Nephron (organoid): Measurements from ENCODE around the gene DOCK11.

ENCODE experiments used
- H3K27ac Mint-ChIP-seq, 3 experiments: 2 replicates each; pipeline ENCODE4 v1.8.0; 2020; ENCODE audit warnings: mixed read lengths in 3 of 3, mild to moderate bottlenecking in 2 of 3, moderate library complexity in 1 of 3
- H3K27me3 Mint-ChIP-seq: 2 replicates; pipeline ENCODE4 v1.8.0; 2021; ENCODE audit warnings: low read depth, mild to moderate bottlenecking, moderate library complexity, mixed read lengths
- H3K36me3 Mint-ChIP-seq: 2 replicates; pipeline ENCODE4 v1.8.0; 2020; ENCODE audit warnings: low read depth, mixed read lengths
- H3K4me1 Mint-ChIP-seq: 2 replicates; pipeline ENCODE4 v1.8.0; 2020; ENCODE audit warnings: mixed read lengths
- H3K4me3 Mint-ChIP-seq, 3 experiments: 2 replicates each; pipeline ENCODE4 v1.8.0; 2020; ENCODE audit warnings: mild to moderate bottlenecking in 3 of 3, mixed read lengths in 3 of 3, moderate library complexity in 2 of 3
- H3K9me3 Mint-ChIP-seq: 2 replicates; pipeline ENCODE4 v1.8.0; 2020; ENCODE audit warnings: mixed read lengths
- CTCF ChIP-seq, 3 experiments: fragments of 200-600 bp; sonication (generic); IDR thresholded peaks; one replicate each; pipeline ENCODE4 v1.5.0; 2021; ENCODE audit warnings: antibody characterized with exemption in 3 of 3; ENCODE audit not compliant: unreplicated experiment in 3 of 3

Gene DOCK11

GRCh38 chrX:118654331-118654730 is 158.7 kb downstream of the DOCK11 start:
- Mint-ChIP-seq H3K36me3 (peaks cover 17% of the 10 kb centered on the region), H3K4me3 (no peak overlapping the region), H3K27me3 (no peaks in the 10 kb centered on the region), H3K9me3 (peaks cover 2% of the 10 kb centered on the region), H3K4me1 (no peaks in the 10 kb centered on the region), H3K27ac (no peak overlapping the region)
- no peak for TF ChIP-seq CTCF (IDR thresholded peaks at IDR 0.05; ENCODE audit: unreplicated experiment in 3 of 3)

GRCh38 chrX:118655561-118656246 is 160.1 kb downstream of the DOCK11 start:
- Mint-ChIP-seq H3K36me3 (peaks cover 23% of the 10 kb centered on the region), H3K4me3 (no peak overlapping the region)

GRCh38 chrX:118657413-118657812 is 161.8 kb downstream of the DOCK11 start:
- H3K27ac Mint-ChIP-seq = no peak overlapping the region
- H3K4me3 Mint-ChIP-seq = no peak overlapping the region
- no peaks in the 10 kb centered on the region for H3K4me1 Mint-ChIP-seq
- peaks cover 28% of the 10 kb centered on the region for H3K36me3 Mint-ChIP-seq
- no peaks in the 10 kb centered on the region for H3K27me3 Mint-ChIP-seq
- TF ChIP-seq CTCF (IDR thresholded peaks at IDR 0.05; ENCODE audit: unreplicated experiment in 3 of 3) = no peak
- H3K9me3 Mint-ChIP-seq = peaks cover 2% of the 10 kb centered on the region

More at GRCh38 chrX:118655561-118656246, 160.1 kb downstream of the DOCK11 start:
- H3K27ac Mint-ChIP-seq = no peak overlapping the region
- H3K9me3 Mint-ChIP-seq = peaks cover 2% of the 10 kb centered on the region
- no peaks in the 10 kb centered on the region for H3K27me3 Mint-ChIP-seq
- TF ChIP-seq CTCF (IDR thresholded peaks at IDR 0.05; ENCODE audit: unreplicated experiment in 3 of 3) = no peak
- no peaks in the 10 kb centered on the region for H3K4me1 Mint-ChIP-seq

GRCh38 chrX:118660085-118660484 is 164.5 kb downstream of the DOCK11 start:
- peaks cover 34% of the 10 kb centered on the region for H3K36me3 Mint-ChIP-seq
- no peak overlapping the region for H3K27ac Mint-ChIP-seq
- peaks cover 5% of the 10 kb centered on the region for H3K9me3 Mint-ChIP-seq
- no peak overlapping the region for H3K4me3 Mint-ChIP-seq
- H3K4me1 Mint-ChIP-seq = no peaks in the 10 kb centered on the region
- no peak for TF ChIP-seq CTCF (IDR thresholded peaks at IDR 0.05; ENCODE audit: unreplicated experiment in 3 of 3)
- H3K27me3 Mint-ChIP-seq = no peaks in the 10 kb centered on the region

GRCh38 chrX:118665204-118665603 is 169.6 kb downstream of the DOCK11 start:
- Mint-ChIP-seq H3K27me3 (no peaks in the 10 kb centered on the region), H3K4me3 (no peak overlapping the region)
- TF ChIP-seq CTCF (IDR thresholded peaks at IDR 0.05; ENCODE audit: unreplicated experiment in 3 of 3) = no peak

GRCh38 chrX:118666521-118666920 is 170.9 kb downstream of the DOCK11 start:
- no peak for TF ChIP-seq CTCF (IDR thresholded peaks at IDR 0.05; ENCODE audit: unreplicated experiment in 3 of 3)
- peaks cover 29% of the 10 kb centered on the region for H3K36me3 Mint-ChIP-seq
- H3K27ac Mint-ChIP-seq = no peak overlapping the region
- peaks cover 3% of the 10 kb centered on the region for H3K9me3 Mint-ChIP-seq
- no peaks in the 10 kb centered on the region for H3K27me3 Mint-ChIP-seq
- no peaks in the 10 kb centered on the region for H3K4me1 Mint-ChIP-seq
- no peak overlapping the region for H3K4me3 Mint-ChIP-seq

More at GRCh38 chrX:118665204-118665603, 169.6 kb downstream of the DOCK11 start:
- Mint-ChIP-seq H3K36me3 (peaks cover 34% of the 10 kb centered on the region), H3K9me3 (peaks cover 3% of the 10 kb centered on the region), H3K4me1 (no peaks in the 10 kb centered on the region), H3K27ac (no peak overlapping the region)
